Measurements from ENCODE around the gene SERPINA6.
A peak's percentile ranks its signal among the peaks of the same experiment; 100 is the strongest.

The SERPINA6 gene

DNA sequence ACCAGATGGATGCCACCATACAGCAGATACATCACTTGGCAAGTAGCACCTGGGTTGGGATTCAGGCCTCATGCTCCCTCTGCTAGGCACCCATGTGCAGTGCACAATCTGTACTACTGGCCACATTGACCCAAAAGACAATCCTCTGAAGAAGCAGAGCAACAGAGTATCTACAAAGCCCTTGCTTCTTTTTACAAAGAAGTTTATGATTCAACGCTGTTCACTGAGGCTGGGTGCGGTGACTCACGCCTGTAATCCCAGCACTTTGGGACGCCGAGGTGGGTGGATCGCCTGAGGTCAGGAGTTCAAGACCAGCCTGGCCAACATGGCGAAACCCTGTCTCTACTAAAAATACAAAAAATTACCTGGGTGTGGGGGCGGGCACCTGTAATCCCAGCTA lies 31.1 kb upstream of the SERPINA6 start:
- peak; percentile 25 for DNase-seq

DNA sequence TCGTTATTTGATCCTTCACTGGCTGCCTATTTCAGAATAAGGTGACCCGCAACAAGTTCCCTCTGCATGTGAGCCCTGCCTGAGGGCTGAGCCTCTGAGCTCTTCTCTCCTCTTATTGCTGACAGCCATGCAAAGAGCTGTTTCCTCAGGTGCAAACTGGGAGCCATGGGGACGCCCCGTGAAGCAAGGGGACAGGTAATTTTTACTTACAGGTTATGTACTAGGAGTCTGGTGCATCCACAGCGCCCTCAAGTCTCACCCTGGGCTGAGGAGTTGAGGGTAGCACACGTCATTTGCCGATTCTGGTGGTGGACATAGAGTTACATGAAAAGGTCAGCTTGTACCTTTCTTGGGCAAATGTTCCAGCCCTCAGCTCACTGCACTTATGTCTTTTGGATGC lies 26.1 kb upstream of the SERPINA6 start:
- DNase-seq, result no peak

DNA sequence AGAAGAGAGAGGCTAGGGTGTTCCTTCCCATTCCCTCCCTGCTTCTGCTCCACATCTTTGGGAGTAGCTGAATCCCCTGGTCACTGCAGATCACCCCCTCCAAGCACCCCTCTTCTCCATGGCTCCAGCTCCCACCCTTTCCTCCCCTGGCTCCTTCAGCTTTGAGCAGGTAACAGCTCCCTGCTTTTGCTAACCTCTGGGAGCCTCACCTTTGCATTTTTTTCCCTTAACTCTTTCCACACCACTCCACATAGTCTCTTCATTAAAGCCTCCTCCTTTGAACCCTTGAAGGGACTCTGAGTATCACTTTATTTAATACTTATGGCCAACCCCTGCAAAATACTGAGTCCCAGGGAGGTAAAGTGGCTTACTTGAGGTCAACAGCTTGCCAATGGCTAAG lies 25.7 kb upstream of the SERPINA6 start:
- DNase-seq, result no peak

DNA sequence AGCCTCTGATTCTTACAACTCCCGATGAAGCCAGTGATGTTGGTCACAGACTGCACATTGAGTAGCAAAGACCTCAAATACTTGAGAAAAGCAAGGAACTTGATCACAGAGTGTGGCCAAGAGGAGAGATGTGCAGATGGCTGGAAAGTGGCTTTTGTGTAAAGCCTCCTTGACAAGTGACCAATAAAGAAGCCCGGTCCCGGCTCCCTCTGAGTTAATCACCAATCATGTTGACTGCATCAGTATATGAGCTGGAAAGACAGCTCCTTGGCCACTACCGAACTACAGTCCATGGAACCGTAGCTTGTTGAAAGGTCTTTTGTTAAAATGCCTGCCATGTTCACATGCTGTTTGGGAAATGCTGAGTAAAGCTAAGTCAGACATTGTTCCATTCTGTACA lies 23.7 kb upstream of the SERPINA6 start:
- no peak for DNase-seq

DNA sequence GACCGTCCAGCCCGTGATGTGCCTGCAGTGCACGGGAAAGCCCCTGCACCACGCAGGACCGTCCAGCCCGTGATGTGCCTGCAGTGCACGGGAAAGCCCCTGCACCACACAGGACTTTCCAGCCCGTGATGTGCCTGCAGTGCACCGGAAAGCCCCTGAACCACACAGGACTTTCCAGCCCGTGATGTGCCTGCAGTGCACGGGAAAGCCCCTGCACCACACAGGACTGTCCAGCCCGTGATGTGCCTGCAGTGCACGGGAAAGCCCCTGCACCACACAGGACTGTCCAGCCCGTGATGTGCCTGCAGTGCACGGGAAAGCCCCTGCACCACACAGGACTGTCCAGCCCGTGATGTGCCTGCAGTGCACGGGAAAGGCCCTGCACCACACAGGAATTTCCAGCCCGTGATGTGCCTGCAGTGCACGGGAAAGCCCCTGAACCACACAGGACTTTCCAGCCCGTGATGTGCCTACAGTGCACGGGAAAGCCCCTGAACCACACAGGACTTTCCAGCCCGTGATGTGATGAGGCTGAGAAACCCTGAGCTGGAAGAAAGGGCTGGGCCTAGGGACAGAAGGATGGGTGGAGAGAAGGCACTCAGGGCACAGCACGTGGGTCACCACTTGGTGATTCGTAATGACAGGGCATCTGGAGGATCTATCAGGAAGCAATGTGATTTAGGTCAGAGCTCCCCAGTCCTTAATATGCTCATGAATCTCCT lies 23.1 kb upstream of the SERPINA6 start:
- peak; percentile 78 for DNase-seq

DNA sequence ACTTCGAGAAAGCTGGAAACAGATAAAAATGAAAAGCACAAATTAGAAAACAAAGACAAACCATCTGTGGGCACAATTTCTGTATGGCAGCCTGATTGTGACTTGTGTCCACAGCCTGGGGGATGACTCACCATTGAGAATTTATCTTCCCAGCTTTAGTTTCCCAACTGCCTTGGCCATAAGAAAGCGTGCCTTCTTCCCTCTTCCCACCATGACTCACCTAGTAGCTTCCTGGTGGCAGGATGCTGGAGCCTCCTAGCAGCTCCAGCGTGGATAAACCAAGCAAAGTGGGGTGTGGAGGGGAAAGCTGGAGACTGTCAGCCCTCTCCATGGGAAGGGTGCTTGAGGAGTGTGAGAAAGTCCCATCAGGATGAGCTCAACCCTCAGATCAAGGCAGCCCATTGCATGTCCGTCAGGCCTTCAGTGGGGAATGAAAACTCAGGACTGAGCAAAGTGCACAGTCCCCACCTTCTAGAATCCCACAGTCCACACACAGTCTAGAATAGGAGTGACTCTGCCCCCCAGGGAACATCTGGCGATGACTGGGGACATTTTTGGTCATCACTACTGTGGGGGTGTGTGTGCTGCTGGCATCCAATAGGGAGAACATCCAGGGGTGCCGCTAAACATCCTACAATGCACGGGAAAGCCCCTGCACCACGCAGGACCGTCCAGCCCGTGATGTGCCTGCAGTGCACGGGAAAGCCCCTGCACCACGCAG lies 22.4 kb upstream of the SERPINA6 start:
- no peak for DNase-seq

DNA sequence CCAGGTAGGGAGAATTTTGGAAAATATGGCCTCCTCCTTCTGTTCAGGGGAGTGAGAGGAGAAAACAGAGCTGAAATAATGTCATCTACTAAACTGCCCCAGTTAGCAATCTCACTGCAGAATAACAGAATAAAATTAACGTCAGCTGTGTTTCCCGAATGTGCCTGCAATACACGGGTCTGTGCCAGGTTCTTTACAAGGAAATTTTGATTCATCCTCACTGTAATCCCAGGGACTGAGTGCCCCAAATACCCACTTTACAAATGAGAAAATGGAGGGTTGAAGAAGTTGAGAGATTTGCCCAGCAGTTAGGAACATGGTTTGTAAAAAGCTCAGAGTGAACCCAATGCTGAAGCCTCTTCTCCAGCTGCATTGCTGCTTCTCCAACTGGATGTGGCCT lies 21.3 kb upstream of the SERPINA6 start:
- no peak for DNase-seq

DNA sequence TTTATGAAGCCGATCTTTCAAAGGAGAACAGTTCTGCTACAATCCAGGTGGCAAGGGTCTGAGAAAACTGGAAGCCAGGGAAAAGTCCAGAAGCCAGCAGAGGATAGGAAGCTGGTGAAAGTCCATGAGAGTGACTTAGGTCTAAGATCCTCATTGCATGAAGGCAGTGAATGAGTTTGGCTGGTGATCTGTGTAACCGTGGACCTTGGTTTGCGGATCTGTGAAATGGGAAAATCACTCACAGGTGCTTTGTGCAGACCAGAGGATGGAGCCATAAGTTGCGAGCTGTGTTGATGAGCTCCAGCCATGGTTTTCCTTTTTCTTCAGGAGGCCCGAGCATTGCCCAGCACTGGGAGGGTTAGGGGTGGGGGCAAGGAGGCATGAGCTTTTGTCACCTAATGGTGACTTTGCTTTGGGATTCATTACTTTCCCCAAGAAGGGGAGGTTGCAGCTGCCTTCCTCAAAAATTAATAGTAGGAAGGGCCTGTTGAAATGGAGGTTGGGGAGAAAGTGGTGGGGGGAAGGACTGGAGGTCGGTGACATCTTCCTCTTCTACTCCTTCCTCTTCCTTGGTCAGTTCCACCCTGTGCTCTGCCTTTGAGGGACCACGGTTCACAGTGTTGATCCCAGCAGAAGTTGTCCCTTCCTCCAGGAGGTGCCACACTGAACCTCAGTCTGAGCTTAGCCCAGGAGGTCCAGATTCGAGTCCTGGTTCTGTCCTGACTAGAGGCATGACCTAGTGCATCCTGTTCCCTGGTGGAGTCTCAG lies 20.3 kb upstream of the SERPINA6 start:
- no peak for DNase-seq

DNA sequence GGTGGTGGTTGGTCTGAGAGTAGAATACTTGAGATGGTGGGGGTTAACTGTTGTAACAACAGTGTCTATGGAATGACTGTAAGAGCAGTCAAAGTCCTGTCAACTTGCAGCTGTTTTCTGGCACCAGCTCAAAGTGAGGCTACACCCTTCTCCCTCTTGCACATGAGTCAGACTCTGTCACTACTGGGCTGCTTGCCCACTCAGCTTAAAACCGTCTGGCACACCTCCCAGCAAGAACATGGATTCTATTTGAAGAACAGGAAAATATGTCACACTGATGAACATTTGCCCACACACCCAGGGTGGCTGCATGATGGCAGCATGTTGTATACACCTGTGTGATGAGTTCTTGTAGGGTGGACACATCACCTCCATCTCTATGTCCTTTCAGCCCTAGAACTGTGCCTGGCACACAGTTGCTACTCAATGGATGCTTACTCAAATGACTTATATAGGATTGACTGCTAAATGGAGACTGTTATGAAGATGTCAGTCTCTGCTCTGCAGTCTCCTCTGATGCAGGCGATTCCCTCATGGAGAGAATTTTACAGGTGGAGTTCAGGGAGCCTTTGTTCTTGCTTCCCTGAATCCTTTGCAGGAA lies 19.3 kb upstream of the SERPINA6 start:
- DNase-seq, result no peak

DNA sequence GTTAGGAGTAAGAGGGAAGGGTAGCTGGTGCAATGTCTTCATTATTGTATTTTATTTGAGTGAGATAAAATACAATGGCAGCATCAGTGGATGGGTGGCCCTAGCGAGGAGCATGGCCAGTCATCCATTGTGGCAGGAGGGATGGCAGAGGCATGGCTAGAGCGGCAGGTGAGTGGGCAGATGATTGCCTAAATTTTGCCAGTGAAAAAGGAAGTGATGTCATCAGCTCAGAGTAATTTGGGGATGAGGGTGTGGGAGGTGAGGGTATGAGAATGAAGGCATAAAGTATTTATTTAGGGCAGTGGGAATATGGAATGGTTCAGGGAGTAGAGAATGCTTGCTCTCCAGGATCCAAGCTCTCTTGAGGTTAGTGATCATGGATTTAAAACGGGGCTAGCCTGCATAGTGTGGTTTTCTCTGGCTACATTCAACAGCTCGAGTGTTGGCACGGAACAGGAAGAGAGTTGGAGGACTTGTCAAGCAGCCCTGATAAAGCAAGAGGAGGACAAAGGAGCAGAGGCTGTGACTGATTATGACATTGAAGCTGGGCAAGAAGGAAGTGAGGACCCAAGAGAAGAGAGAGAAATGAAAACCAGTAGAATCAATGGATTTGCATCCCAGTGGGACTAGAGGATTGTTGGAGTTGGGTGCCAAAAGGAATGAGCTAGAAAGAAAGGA lies 18.7 kb upstream of the SERPINA6 start:
- no peak for DNase-seq

DNA sequence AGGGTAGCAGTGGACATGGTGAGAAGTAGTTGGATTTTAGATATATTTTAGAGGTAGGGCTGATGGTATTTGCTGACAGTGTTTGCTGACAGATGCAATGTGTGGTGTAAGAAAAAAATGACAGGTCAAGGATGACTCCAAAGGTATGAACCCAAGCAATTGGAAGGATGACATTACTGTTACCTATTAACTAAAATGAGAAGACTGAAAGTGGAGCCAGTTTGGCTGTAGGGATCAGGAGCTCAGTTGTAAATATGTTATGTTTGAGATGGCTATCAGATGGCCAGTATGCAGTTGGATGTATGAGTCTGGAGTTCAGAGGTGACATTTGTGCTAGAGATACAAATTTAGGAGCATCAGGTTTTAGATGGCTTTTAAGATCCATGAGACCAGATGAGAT lies 17.4 kb upstream of the SERPINA6 start:
- DNase-seq, result no peak

DNA sequence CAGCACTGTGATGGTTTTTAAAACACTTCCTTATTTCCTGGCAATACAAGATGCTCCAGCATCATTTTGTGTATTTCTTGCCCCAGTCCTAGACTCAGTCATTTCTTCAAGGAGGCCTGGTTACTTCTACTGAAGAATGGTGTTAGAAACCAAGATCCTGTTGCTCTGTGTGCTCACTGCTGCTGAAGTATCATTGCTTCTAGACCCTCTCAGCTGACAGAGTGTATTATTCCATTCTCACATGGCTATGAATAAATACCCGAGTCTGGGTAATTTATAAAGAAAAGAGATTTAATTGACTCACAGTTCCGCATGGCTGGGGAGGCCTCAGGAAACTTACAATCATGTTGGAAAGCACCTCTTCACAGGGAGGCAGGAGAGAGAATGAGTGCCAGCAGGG lies 14.9 kb upstream of the SERPINA6 start:
- DNase-seq, result no peak

DNA sequence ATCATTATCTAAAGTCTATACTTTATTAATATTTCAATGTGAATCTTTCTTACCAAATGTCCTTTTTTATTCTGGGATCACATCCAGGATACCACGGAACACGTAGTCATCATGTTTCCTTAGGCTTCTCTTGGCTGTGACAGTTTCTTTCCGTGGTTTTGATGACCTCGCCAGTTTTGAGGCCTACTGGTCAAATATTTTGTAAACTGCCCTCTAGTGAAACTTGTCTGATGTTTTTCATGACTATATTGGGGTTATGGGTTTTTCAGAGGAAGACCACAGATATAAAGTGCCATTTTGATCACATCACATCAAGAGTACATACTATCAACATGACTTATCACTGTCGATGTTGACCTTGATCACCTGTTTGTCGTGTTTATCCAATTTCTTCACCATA lies 14.1 kb upstream of the SERPINA6 start:
- DNase-seq, result no peak

DNA sequence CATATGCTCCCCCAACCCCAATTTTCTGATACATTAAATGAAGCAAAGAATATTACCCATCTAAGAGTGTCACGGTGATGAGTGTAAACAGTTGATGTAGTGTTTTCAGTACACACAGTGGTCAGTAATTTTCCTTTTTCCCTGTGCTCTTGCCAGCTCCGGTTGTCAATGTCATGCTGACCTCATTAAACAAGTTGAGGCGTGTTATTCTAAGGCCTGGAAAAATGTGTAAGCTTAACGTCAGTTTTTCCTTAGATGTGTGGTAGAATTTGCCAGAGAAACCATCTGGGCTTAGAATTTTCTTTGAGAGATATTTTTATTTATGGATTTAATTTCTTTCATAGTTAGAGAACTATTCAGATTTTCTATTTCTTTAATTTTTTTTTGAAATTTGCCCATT lies 11.7 kb upstream of the SERPINA6 start:
- no peak for DNase-seq

DNA sequence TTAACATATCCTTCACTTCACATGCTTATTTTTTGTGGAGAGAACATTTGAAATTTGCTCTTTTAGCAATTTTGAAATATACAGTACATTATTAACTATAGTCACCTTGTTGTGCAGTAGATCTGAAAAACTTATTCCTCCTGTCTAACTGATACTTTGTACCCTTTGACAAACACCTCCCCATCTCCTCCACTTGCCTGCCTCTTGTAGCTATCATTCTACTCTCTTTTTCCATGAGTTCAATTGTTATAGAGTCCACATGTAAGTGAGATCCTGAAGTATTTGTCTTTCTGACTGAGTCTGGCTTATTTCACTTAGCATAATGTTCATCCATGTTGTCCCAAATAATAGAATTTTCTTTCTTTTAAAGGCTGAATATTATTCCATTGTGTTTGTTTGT lies 9.5 kb upstream of the SERPINA6 start:
- DNase-seq, result no peak

DNA sequence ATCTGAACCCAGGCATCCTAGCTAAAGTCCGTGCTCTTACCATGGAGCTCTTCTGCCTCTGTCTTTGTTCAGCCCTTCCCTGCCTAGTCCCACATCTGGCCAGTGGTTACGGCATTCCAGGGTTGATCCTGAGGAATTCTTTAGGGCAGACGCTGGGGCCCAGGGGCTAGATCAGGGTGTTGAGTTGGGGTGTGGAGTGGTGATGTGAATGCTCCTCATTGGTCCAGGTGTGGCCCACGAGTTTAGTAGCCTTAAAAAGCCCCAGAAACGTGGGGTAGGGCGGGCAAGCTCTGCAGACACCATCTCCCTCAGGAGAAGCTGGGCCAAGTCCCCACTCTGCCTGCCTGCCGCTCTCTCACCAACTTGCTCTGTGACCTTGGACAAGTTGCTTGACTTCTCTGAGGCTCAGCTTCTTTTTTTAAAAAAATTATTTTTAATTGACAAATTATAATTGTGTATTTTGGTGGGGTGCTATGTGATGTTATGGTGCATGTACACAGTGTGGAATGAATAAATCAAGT lies 9.0 kb upstream of the SERPINA6 start:
- no peak for DNase-seq

DNA sequence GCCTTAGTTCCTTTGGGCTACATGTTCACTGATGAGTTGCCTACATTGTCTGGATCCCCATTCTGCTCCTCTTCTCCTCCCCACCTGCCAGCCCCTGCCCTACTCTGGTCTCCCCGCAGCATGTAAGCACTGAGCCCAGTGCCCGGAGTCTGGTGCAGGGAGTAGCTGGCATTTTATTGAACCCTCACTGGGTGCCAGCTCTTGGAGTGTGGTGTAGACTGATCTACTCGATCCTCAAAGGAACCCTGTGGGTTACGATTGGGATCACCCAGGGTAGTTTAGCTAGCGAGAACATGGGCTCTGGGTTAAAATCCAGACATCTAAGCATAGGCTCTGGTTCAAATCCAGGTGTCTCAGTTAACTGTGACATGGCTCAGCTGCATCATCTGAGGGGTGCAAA lies 8.3 kb upstream of the SERPINA6 start:
- no peak for DNase-seq

DNA sequence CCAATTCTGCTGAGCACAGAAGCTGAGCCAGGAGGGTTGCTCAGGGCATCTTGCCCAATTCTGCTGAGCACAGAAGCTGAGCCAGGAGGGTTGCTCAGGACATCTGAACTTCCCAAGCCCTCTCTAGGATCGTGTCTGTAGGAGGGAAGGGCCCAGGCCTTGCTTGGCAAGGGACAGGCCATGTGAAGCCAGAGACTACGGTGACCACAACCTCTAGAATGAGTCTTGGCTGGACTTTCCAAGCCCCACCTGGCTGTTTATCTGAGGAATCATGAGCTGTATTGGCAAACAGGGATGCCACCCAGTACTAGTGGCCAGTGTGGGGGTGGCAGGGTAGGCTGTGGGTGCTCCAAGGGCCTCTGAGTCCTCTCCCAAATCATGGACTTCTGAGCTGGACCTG lies 7.7 kb upstream of the SERPINA6 start:
- DNase-seq, result no peak

DNA sequence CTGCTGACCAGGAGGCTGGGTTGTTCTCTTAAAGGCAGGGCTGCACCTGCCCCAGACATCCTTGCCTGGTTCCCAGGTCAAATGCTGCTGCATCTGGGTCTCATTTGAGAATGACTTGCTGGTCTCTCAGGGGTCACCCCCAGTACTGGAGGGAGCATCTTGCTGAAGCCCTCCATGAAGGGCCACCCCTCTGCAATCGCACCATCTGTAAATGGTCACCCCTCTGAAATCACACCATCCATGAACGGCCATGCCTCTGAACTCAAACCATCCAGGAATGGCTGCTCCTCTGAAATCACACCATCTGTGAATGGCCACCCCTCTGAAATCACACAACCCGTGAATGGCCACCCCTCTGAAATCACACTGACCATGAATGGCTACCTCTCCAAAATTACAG lies 7.3 kb upstream of the SERPINA6 start:
- no peak for DNase-seq

DNA sequence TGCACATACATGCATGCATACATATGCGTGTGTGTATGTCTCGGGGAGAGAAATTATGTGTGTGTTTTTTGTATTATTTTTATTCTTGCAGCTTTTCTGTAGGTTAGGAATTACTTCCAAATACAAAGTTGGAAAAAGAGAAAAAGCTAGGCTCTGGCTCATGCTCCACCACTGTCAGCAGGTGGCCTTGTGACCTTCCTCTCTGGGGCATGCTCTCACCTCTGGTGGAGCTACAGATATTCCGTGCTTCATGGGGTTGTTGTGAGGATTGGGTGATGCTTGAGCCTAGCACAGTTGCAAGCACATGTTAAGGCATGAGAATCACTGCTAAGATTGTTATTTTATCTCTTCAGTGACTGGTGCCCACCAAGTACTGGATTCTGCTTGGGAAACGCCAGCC lies 6.7 kb upstream of the SERPINA6 start:
- no peak for DNase-seq

DNA sequence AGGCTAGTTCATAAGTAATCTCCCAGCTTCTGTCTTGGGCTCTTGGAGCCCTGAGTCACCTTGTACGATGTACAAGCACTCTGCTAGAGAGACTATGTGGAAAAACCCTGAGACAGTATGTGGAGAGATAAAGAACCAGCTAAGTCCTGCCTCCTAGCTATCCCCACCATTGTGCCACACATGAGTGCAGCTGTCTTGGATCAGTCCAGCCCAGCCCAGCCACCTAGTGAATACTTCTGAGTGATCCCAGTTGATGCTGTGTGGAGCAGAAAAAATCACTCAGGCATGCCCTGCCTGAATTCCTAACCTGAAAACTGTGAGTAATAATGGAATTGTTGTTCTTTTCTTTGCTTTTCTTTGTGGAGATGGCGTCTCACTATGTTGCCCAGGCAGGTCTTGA lies 5.1 kb upstream of the SERPINA6 start:
- DNase-seq, result no peak

DNA sequence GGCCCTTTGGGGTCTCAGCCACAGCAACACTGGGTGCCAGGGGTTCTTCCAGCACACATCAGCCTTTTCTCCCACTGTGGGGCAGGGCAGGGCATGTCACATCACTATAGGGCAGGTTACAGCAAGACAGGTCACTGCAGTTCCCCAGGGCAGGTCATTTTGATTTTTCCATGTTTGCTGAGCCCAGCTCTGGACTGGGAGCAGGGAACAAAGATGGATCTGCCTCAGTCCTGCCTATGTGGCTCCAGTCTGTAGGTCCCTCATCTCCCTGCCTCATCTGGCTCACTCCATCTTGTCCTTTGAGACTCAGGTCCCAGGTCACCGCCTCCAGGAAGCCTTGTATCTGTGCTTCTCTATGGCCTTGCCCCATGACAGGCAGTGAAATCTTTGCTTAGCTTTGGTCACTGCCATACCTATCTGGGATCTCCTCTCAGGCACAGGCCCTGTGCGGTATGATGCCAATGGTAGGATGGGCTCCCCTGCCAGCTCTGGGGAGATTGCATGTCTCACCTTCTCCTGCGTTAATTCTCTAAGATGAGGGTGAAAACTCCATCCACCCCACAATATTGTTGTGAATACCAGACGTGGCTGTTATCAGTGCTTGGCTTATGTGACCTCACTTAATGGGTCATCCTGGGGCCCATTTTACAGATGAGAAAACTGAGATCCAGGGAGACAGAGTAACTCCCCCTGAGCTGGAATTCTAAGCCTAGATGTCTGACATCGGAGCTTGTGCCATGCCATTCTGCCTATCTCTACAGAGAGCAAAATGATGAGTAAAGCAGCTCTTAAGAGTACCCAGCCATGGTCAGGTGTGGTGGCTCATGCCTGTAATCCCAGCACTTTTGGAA lies 1.5 kb downstream of the SERPINA6 start:
- no peak for DNase-seq
